Measurements from ENCODE around the gene PDCD11.
"Not testable (repeated sequence)": the region's sequence is repeated elsewhere in the genome, so short reads cannot be mapped to it uniquely, and the experiment has no call there.

Gene PDCD11

GRCh38 chr10:103396789-103397087 is 312 bp downstream of the PDCD11 start:
- TF ChIP-seq CTCF (IDR thresholded peaks at IDR 0.05; ENCODE audit: extremely low read depth, missing control alignments): no peak

GRCh38 chr10:103397191-103397825 is 882 bp downstream of the PDCD11 start:
- no peak for DNase-seq (ENCODE audit: low spot score)
- no peak for TF ChIP-seq CTCF (IDR thresholded peaks at IDR 0.05; ENCODE audit: extremely low read depth, missing control alignments)

More at GRCh38 chr10:103396789-103397087, 312 bp downstream of the PDCD11 start:
- DNase-seq (ENCODE audit: low spot score): no peak

- TF ChIP-seq CTCF (IDR thresholded peaks at IDR 0.05; ENCODE audit: extremely low read depth, missing control alignments): no peak
- no peak for DNase-seq (ENCODE audit: low spot score)
Observed at GRCh38 chr10:103413564-103413963, 17.1 kb downstream of the PDCD11 start.

- no peak for TF ChIP-seq CTCF (IDR thresholded peaks at IDR 0.05; ENCODE audit: extremely low read depth, missing control alignments)
- no peak for DNase-seq (ENCODE audit: low spot score)
Observed at GRCh38 chr10:103415581-103415980, 19.2 kb downstream of the PDCD11 start.

GRCh38 chr10:103416436-103417147 is 20.2 kb downstream of the PDCD11 start:
- DNase-seq (ENCODE audit: low spot score): peak; percentile 53
- TF ChIP-seq CTCF (IDR thresholded peaks at IDR 0.05; ENCODE audit: extremely low read depth, missing control alignments): peak; percentile 42

- DNase-seq (ENCODE audit: low spot score): not testable (repeated sequence)
Observed at GRCh38 chr10:103417148-103417469, 20.7 kb downstream of the PDCD11 start.

- TF ChIP-seq CTCF (IDR thresholded peaks at IDR 0.05; ENCODE audit: extremely low read depth, missing control alignments): no peak
- DNase-seq (ENCODE audit: low spot score): no peak
Observed at GRCh38 chr10:103417601-103418000, 21.2 kb downstream of the PDCD11 start.

GRCh38 chr10:103419101-103419500 is 22.7 kb downstream of the PDCD11 start:
- DNase-seq (ENCODE audit: low spot score): no peak
- TF ChIP-seq CTCF (IDR thresholded peaks at IDR 0.05; ENCODE audit: extremely low read depth, missing control alignments): no peak
